Measurements from ENCODE around the gene DRD2. TPM values are rescaled to one million over a fixed set of nuclear protein-coding genes. Genes with fewer than 3 reads are reported as not detected.

DRD2 gene
- total and polyA plus RNA-seq, 9 donors = 0.02 to 1.0 (median 0.25) TPM; not detected in 2

DNA sequence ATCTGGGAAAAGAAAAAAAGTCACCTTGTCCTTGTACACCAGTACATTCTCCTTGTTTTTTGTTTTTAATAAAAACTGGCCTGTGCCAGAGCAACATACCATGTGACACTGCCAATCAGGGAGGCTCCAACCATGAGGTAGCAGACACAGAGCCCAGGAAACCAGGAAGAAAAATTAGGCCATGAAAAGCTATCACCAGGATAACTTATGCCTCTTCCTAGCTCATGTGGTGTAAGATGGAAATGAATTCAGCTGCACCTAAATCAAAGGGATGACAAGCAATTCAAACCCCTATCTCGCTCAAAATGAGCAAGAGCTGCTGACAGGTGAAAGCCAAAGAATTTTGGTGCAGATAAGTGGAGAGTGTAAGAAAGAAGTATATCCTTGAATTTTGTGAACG lies 7.7 kb downstream of the DRD2 start:
- Histone ChIP-seq H3K27me3 (no peaks in the 10 kb centered on the region), H3K36me3 (no peaks in the 10 kb centered on the region), H3K9me3 (no peaks in the 10 kb centered on the region), H3K4me1 (ENCODE audit: insufficient read depth) (no peaks in the 10 kb centered on the region), H3K4me3 (no peak overlapping the region), H3K27ac (no peak overlapping the region)
- 29 to 45% (median 33%) methylated on average over 2 of the region's 2 CpGs for WGBS, 3 donors
- no peak for DNase-seq
- TF ChIP-seq POLR2A (IDR thresholded peaks at IDR 0.05) (no peak), EP300 (IDR thresholded peaks at IDR 0.05) (no peak), CTCF (IDR thresholded peaks at IDR 0.05) (no peak)
- intact Hi-C loops (cut with DNase I) = no loop called here

- H3K4me1 ChIP-seq (ENCODE audit: insufficient read depth) = no peaks in the 10 kb centered on the region
- no peaks in the 10 kb centered on the region for H3K9me3 ChIP-seq
- 92 to 93% (median 93%) methylated on average over 3 of the region's 3 CpGs for WGBS, 3 donors
- H3K27me3 ChIP-seq = no peaks in the 10 kb centered on the region
- intact Hi-C loops (cut with DNase I) = no loop called here
- TF ChIP-seq POLR2A (IDR thresholded peaks at IDR 0.05) (no peak), CTCF (IDR thresholded peaks at IDR 0.05) (no peak), EP300 (IDR thresholded peaks at IDR 0.05) (no peak)
- no peaks in the 10 kb centered on the region for H3K36me3 ChIP-seq
- DNase-seq = no peak
- H3K27ac ChIP-seq = no peak overlapping the region
- H3K4me3 ChIP-seq = no peak overlapping the region
Measured at GRCh38 chr11:113465786-113466185, 9.4 kb downstream of the DRD2 start.

DNA sequence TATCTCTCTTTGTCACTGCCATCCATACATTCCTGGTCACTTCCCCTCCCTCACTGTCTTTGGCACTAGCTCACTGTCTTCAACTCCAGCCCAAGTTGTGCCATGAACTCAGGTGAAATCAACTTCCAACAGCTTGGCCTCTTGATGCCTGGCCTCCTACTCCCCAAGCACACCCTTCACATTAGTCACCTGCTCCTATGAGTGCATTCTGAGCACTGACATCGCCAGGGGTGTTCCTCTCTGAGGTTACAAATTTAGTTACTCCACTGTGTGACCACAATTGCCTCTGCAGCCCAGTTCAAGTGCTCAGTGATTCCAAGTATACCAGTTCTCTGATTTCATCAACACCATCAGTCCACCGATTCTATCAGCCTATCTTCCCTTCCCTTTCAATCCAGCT lies 10.8 kb downstream of the DRD2 start:
- intact Hi-C loops (cut with DNase I) = no loop called here
- 61 to 84% (median 66%) methylated on average over 2 of the region's 2 CpGs for WGBS, 3 donors
- DNase-seq = no peak

GRCh38 chr11:113462830-113463229 lies 12.4 kb downstream of the DRD2 start:
- Histone ChIP-seq H3K36me3 (no peaks in the 10 kb centered on the region), H3K4me3 (no peak overlapping the region), H3K4me1 (ENCODE audit: insufficient read depth) (no peaks in the 10 kb centered on the region), H3K9me3 (no peaks in the 10 kb centered on the region), H3K27me3 (no peaks in the 10 kb centered on the region), H3K27ac (no peak overlapping the region)
- DNase-seq = no peak
- intact Hi-C loops (cut with DNase I) = no loop called here
- WGBS, 3 donors = 74 to 81% (median 77%) methylated on average over 5 of the region's 5 CpGs
- no peak for TF ChIP-seq CTCF (IDR thresholded peaks at IDR 0.05)
- TF ChIP-seq EP300 (IDR thresholded peaks at IDR 0.05) = no peak
- TF ChIP-seq POLR2A (IDR thresholded peaks at IDR 0.05) = no peak

More for the DNA sequence above, 10.8 kb downstream of the DRD2 start:
- no peaks in the 10 kb centered on the region for H3K36me3 ChIP-seq
- TF ChIP-seq CTCF (IDR thresholded peaks at IDR 0.05) = no peak
- no peak for TF ChIP-seq POLR2A (IDR thresholded peaks at IDR 0.05)
- TF ChIP-seq EP300 (IDR thresholded peaks at IDR 0.05) = no peak
- H3K9me3 ChIP-seq = no peaks in the 10 kb centered on the region
- no peaks in the 10 kb centered on the region for H3K27me3 ChIP-seq
- no peak overlapping the region for H3K27ac ChIP-seq
- no peaks in the 10 kb centered on the region for H3K4me1 ChIP-seq (ENCODE audit: insufficient read depth)
- H3K4me3 ChIP-seq = no peak overlapping the region

- TF ChIP-seq EP300 (IDR thresholded peaks at IDR 0.05) (no peak), POLR2A (IDR thresholded peaks at IDR 0.05) (no peak), CTCF (IDR thresholded peaks at IDR 0.05) (no peak)
- no peak overlapping the region for H3K4me3 ChIP-seq
- no peak overlapping the region for H3K27ac ChIP-seq
- H3K36me3 ChIP-seq = no peaks in the 10 kb centered on the region
- no peak for DNase-seq
- WGBS, 3 donors = 60 to 70% (median 67%) methylated on average over 3 of the region's 3 CpGs
- intact Hi-C loops (cut with DNase I) = no loop called here
- H3K9me3 ChIP-seq = no peaks in the 10 kb centered on the region
- H3K27me3 ChIP-seq = no peaks in the 10 kb centered on the region
- H3K4me1 ChIP-seq (ENCODE audit: insufficient read depth) = no peaks in the 10 kb centered on the region
Measured at GRCh38 chr11:113461639-113462038, 13.6 kb downstream of the DRD2 start.
